SK-N-MC (cell line): ENCODE results near the gene ATF6B.

Experiments
- EZH2 ChIP-seq: fragments of 200-600 bp; sonication (generic); IDR thresholded peaks from one replicate; pipeline ENCODE4 v1.6.1; 2017; ENCODE audit warnings: antibody characterized with exemption
- FOXP2 ChIP-seq: optimal IDR thresholded peaks from 2 replicates; pipeline ENCODE3; 2011; ENCODE audit warnings: mild to moderate bottlenecking, moderate library complexity; ENCODE audit not compliant: insufficient read depth; ENCODE audit errors: extremely low read length, control extremely low read depth
- POLR2AphosphoS5 ChIP-seq: IDR thresholded peaks from 2 replicates; pipeline ENCODE4 v1.6.1; 2012; ENCODE audit warnings: mild to moderate bottlenecking, low read depth, low read length, borderline replicate concordance

GRCh38 chr6:32152769-32153563 is 24.9 kb upstream of the ATF6B start:
- TF ChIP-seq EZH2 (no peak), POLR2AphosphoS5 (no peak), FOXP2 (no peak)
